ENCODE data around the gene SYNE2.

GRCh38 chr14:64244279-64244678 is 391.5 kb downstream of the SYNE2 start:
- TF ChIP-seq POLR2A (IDR thresholded peaks at IDR 0.05), result no peak
- TF ChIP-seq CTCF (IDR thresholded peaks at IDR 0.05), result no peak

Measured in prostate gland (tissue), 2 donors.